ENCODE results near the gene SPRR2F. TPM values are rescaled to one million over a fixed set of nuclear protein-coding genes. Genes with fewer than 3 reads are reported as not detected.
"Not testable (repeated sequence)": the region's sequence is repeated elsewhere in the genome, so short reads cannot be mapped to it uniquely, and the experiment has no call there.

Gene SPRR2F
- total RNA-seq, 3 donors from 2014 or later = not detected

GRCh38 chr1:153140484-153140883 is 27.2 kb upstream of the SPRR2F start:
- H3K4me3 ChIP-seq = no peak overlapping the region
- no peaks in the 10 kb centered on the region for H3K36me3 ChIP-seq
- intact Hi-C loops (cut with DNase I; ENCODE audit: low total_unique reads) = no loop called here
- DNase-seq (ENCODE audit: low spot score in 2 of 2) = no peak
- TF ChIP-seq CTCF (IDR thresholded peaks at IDR 0.05) (no peak), POLR2A (IDR thresholded peaks at IDR 0.05) (no peak), POLR2AphosphoS5 (IDR thresholded peaks at IDR 0.05) (no peak)
- H3K27me3 ChIP-seq = no peaks in the 10 kb centered on the region
- no peak overlapping the region for H3K27ac ChIP-seq
- no peaks in the 10 kb centered on the region for H3K4me1 ChIP-seq
- no peaks in the 10 kb centered on the region for H3K9me3 ChIP-seq

- H3K4me3 ChIP-seq = no peak overlapping the region
- H3K4me1 ChIP-seq = no peaks in the 10 kb centered on the region
- DNase-seq (ENCODE audit: low spot score in 2 of 2) = no peak
- peaks cover 0 to 11% of the 10 kb centered on the region in 2 donors for H3K27me3 ChIP-seq
- H3K9me3 ChIP-seq = no peaks in the 10 kb centered on the region
- H3K27ac ChIP-seq = no peak overlapping the region
- TF ChIP-seq POLR2AphosphoS5 (IDR thresholded peaks at IDR 0.05) = no peak
- TF ChIP-seq CTCF (IDR thresholded peaks at IDR 0.05) = no peak
- no peak for TF ChIP-seq POLR2A (IDR thresholded peaks at IDR 0.05)
- intact Hi-C loops (cut with DNase I; ENCODE audit: low total_unique reads) = no loop called here
- H3K36me3 ChIP-seq = no peaks in the 10 kb centered on the region
Observed at GRCh38 chr1:153133743-153134142, 20.4 kb upstream of the SPRR2F start.

GRCh38 chr1:153133267-153133666 is 20.0 kb upstream of the SPRR2F start:
- intact Hi-C loops (cut with DNase I; ENCODE audit: low total_unique reads) = no loop called here
- no peaks in the 10 kb centered on the region for H3K36me3 ChIP-seq
- no peak overlapping the region for H3K27ac ChIP-seq
- no peak for DNase-seq (ENCODE audit: low spot score in 2 of 2)
- TF ChIP-seq POLR2A (IDR thresholded peaks at IDR 0.05) = no peak
- TF ChIP-seq CTCF (IDR thresholded peaks at IDR 0.05) = no peak
- no peak for TF ChIP-seq POLR2AphosphoS5 (IDR thresholded peaks at IDR 0.05)
- H3K4me3 ChIP-seq = no peak overlapping the region
- H3K27me3 ChIP-seq = peaks cover 0 to 11% of the 10 kb centered on the region in 2 donors
- no peaks in the 10 kb centered on the region for H3K4me1 ChIP-seq
- H3K9me3 ChIP-seq = no peaks in the 10 kb centered on the region

GRCh38 chr1:153128688-153129087 is 15.4 kb upstream of the SPRR2F start:
- H3K9me3 ChIP-seq; intact Hi-C loops (cut with DNase I; ENCODE audit: low total_unique reads); H3K27me3 ChIP-seq; H3K36me3 ChIP-seq; DNase-seq (ENCODE audit: low spot score in 2 of 2); H3K4me3 ChIP-seq; H3K4me1 ChIP-seq; H3K27ac ChIP-seq: not testable (repeated sequence)

- H3K4me1 ChIP-seq = no peaks in the 10 kb centered on the region
- H3K4me3 ChIP-seq = no peak overlapping the region
- H3K36me3 ChIP-seq = no peaks in the 10 kb centered on the region
- no peak for DNase-seq (ENCODE audit: low spot score in 2 of 2)
- peaks cover 0 to 4% of the 10 kb centered on the region in 2 donors for H3K9me3 ChIP-seq
- no peak for TF ChIP-seq POLR2A (IDR thresholded peaks at IDR 0.05)
- no peak for TF ChIP-seq CTCF (IDR thresholded peaks at IDR 0.05)
- no peak for TF ChIP-seq POLR2AphosphoS5 (IDR thresholded peaks at IDR 0.05)
- H3K27ac ChIP-seq = no peak overlapping the region
- intact Hi-C loops (cut with DNase I; ENCODE audit: low total_unique reads) = no loop called here
- H3K27me3 ChIP-seq = no peaks in the 10 kb centered on the region
Observed at GRCh38 chr1:153127296-153127695, 14.0 kb upstream of the SPRR2F start.

GRCh38 chr1:153125536-153125935 is 12.2 kb upstream of the SPRR2F start:
- no peak overlapping the region for H3K27ac ChIP-seq
- no peak for TF ChIP-seq CTCF (IDR thresholded peaks at IDR 0.05)
- no peak for TF ChIP-seq POLR2AphosphoS5 (IDR thresholded peaks at IDR 0.05)
- no peak for TF ChIP-seq POLR2A (IDR thresholded peaks at IDR 0.05)
- H3K9me3 ChIP-seq = peaks cover 0 to 4% of the 10 kb centered on the region in 2 donors
- no peaks in the 10 kb centered on the region for H3K4me1 ChIP-seq
- H3K27me3 ChIP-seq = no peaks in the 10 kb centered on the region
- H3K36me3 ChIP-seq = no peaks in the 10 kb centered on the region
- no peak for DNase-seq (ENCODE audit: low spot score in 2 of 2)
- no peak overlapping the region for H3K4me3 ChIP-seq
- intact Hi-C loops (cut with DNase I; ENCODE audit: low total_unique reads) = no loop called here

GRCh38 chr1:153123793-153124192 is 10.5 kb upstream of the SPRR2F start:
- H3K9me3 ChIP-seq; DNase-seq (ENCODE audit: low spot score in 2 of 2); H3K27me3 ChIP-seq; H3K27ac ChIP-seq; H3K4me3 ChIP-seq; intact Hi-C loops (cut with DNase I; ENCODE audit: low total_unique reads); H3K4me1 ChIP-seq; H3K36me3 ChIP-seq: not testable (repeated sequence)
